Occipital lobe (tissue), 2 donors: ENCODE data around the gene QSOX2. TPM values are rescaled to one million over a fixed set of nuclear protein-coding genes. Genes with fewer than 3 reads are reported as not detected.

Experiments used
- DNase-seq: peaks from one replicate; lab custom pipeline; 2025; lab: John Stamatoyannopoulos, UW
- total RNA-seq: library from RNA; depleted of rRNA; stranded (reverse); fragments of >200 nt; gene quantifications from one replicate; pipeline ENCODE4 v1.2.3, GENCODE V29; 2014

Gene QSOX2
- total RNA-seq, 1 donor from 2014 or later = 8.1 TPM

DNA sequence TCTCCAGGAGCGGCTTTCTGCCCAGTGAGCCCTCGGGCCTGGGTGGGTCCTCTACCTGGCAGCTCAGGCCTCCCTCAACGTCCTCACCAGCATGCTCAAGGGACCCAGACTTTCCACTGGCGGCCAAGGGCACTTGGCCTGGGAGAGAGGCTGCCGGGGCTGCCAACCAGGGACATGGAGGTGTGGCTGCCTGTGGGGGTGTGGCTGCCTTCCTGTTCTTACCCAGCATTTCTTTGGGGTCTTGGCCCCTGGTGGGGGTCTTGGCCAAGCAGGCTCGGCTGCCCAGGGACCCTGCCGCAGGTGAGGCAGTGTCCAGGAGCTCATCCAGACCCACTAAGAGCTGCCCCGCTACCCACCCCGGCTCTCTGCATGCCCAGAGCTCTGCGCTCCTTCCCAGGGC is 7.2 kb upstream of the QSOX2 start:
- DNase-seq = no peak

DNA sequence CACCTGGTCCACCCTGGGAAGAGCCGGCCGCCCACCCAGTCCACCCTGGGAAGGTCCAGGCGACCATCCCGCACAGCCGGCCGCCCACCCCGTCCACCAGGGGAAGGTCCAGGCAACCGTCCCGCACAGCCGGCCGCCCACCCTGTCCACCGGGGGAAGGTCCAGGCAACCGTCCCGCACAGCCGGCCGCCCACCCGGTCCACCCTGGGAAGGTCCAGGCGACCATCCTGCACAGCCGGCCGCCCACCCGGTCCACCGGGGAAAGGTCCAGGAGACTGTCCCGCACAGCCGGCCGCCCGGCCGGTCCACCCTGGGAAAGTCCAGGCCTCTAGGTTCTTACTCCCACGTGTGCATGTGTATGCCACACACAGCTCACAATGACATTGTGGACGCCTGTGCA is 6.7 kb upstream of the QSOX2 start:
- no peak for DNase-seq

DNA sequence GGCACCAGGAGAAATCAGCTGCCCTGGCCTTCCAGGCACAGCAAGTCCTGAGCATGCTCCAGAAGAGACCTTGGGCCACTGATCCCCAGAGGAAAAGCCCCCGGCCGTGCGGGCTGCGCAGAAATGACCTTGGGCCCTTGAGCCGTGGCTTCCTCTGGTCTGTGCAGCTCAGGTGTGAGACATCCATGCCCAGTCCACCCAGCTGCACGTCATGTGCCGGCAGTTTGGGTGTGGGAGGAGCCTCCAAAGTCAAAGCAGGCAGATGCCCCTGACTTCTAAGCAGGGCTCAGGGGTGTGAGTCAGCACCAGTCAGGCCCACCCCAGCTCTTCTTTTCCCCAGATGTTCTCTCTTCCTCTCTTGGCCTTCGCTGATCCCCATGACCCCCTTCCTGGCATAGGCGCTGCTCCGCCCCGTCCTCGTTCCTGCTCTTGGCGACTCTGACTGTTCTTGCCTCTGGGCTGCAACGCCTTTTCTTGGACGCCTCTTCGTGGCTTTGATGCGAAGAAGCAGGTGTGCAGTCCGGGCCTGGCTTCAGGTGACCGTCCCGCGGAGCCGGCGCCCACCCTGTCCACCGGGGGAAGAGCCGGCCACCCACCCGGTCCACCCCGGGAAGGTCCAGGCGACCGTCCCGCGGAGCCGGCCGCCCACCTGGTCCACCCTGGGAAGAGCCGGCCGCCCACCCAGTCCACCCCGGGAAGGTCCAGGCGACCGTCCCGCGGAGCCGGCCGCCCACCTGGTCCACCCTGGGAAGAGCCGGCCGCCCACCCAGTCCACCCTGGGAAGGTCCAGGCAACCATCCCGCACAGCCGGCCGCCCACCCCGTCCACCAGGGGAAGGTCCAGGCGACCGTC is 5.9 kb upstream of the QSOX2 start:
- DNase-seq = no peak

DNA sequence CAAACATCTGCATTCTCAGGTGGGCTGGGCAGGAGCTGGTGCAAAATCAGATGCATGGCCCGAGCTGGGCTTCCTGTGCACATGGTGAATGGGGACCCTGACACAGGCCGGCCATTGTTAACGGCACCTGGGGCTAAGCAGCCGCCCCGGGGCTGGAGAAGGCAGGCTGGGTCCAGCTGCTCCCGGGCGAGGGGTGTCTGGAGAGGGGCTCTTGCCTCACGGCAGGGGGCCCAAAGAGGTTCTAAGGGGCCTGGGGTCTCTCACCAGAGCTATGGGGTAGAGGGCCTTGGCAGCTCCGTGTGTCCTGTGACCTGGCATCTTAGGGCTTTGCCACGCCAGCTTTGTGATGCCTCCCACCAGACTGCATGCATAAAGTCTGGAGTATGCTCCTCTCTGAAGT is 5.1 kb upstream of the QSOX2 start:
- no peak for DNase-seq

DNA sequence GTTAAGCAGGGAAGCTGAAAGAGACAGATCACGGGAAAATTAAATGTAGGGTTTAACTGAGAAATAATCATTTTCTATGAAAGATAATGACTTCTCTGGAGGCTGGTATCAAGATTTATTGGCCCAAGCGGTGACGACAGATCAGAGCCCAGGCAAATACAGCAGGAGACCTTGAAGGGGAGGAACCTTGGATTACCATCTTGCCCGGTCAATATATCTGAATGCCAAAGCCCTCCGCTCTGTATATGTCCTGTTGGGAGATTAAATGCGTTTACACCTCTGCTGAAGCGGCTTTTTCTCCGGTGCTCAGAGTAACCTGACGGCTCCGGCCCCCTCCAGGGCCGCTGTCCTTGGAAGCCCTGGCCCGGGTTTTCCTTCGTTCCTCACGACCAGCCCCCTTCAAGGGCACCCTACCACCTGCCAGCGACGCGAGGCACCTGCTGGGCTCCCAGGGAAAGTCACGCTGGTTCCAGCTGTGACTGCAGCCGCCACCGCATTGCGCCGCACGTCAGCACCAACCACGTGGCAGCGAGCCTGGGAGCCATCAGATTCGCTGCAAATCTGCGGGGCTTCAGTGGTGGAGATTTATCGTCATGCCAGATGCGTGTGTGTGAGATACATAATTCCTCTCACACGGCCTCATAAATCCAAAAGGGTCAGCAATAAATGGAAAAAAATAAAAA is 4.4 kb upstream of the QSOX2 start:
- DNase-seq = no peak

DNA sequence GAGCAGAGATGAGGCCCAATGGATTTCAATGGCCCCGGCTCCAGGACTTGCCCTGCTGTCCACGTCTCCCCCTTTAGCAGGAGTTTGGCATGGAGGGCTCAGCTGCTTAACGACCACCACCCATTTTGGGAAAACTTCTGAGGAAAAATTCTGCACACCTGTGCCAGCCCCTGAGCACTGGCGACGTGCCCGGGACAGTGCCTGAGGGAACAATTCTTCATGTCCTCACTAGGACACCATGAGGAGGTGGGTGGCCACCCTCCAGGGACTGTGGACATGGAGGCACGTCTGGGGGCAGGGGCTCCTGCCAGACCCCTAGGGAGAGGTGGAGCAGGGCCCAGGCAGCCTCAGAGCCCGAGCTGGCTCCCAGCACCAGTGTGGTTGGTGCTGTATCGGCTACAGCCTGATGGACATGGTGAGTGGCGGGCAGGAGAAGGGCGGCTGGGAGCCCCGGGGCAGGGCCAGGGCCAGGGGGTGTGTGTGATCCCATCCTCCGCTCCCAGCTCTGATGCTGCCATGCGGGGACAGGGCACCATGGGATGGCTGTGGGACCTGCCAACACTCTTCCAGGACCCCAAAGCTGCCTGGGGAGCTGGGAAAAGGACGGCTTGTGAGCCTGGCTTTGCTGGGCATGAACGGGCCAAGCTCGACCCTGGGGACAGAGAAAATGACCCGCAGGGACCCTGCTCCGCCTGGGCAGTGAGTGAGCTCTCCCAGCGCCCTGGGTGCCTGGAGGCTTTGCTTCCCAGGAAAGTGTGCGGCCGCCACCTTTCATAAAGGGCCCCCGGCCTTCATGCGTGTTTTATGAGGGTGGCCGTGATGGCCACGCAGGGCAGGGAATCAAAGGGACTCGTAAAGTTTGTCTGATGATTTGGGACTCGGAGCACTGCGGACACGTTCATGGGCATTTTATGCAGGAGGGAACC is 3.6 kb upstream of the QSOX2 start:
- no peak for DNase-seq

DNA sequence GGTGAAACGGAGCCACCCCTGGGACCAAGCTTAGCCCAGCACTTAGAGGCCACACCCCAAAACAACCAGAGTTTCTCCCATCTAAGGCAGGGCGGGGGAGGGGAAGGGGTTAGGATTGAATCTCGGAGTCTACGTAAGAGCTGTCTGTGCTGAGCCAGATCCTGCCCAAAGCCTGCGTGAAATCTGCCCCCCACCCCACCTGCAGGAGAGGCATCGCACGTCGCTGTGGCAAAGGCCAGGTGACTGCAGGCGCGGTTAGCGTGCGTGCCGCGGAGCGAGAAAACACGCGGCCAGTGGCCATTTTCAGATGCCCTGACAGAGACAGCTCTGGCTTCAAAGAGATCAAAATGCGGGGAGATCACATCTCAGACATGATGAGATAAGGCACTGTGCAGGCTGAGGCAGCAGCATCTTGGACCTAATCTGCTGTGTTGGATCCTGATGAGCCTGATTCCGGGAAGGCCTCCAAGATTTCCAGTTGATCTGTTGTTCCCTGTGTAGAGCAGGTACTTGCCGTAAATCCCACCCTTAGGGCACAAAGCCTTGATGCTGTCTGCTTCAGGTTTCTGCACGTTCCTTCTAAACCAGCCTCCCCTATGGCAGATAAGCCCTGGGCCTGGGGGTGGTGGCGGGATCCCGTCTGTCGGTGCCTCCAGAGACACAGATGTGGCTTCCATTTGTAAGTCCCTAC is 2.5 kb upstream of the QSOX2 start:
- DNase-seq = no peak

DNA sequence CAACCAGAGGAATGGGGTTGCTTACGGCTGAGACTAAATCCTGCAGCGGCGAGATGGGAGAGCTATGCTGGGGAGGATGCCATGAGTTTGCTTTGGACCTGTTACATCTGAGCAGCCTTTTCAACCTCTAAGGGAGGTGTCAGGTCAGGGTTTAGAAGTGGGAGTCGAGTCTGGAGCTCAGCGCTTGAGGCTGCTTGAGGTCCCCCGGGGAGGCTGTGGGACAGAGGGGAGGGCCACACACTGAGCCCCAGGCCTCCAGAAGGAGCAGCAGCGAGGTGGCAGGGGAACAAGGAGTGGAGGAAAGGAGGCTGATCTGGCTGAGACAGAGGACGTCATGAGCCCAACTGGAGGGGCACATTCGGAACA is 1.9 kb upstream of the QSOX2 start:
- no peak for DNase-seq

DNA sequence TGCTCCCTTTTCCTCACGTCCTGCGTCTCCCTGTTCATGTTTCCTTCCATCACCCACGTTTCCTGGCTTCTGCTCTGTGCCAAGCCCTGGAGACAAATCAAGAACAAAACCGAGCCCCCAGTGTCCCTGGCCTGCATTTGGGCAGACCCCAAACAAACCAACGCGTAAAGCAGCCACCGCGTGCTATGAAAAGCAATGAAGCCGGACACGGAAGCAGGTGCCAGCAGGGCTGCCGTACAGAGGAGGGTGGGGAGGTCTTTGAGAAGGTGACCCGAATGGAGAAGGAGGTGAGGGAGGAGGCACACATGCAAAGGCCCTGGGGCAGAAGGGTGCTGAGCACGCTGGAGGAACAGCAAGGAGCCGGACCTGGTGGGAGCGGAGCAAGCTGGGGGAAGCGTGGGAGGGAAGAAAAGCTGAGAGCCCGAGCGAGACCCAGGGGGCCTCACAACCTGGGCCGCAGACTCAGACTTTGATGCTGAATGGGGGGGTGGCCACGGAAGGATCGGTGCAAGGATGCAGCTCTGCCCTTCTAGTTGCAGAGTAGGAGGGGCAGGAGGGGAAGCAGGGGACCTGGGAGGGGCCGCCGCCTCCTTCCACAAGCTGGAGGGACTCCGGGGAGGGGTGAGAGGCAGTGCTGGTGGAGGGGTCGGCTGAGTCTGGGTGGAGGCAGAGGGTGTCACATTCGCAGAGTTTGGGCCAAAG is 1.4 kb upstream of the QSOX2 start:
- DNase-seq = no peak

DNA sequence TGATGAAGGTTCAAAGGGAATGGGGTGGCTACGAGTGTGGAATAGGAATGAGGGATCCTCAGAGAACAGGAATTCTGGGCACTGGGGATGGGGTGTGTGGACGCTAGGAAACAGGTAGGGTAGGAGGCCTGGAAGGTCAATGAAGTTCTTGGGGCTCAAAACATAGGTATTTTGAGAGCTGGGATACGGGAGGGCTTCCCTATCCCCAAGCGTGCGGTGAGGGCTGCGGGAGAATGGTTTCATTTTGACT is 718 bp downstream of the QSOX2 start:
- no peak for DNase-seq

DNA sequence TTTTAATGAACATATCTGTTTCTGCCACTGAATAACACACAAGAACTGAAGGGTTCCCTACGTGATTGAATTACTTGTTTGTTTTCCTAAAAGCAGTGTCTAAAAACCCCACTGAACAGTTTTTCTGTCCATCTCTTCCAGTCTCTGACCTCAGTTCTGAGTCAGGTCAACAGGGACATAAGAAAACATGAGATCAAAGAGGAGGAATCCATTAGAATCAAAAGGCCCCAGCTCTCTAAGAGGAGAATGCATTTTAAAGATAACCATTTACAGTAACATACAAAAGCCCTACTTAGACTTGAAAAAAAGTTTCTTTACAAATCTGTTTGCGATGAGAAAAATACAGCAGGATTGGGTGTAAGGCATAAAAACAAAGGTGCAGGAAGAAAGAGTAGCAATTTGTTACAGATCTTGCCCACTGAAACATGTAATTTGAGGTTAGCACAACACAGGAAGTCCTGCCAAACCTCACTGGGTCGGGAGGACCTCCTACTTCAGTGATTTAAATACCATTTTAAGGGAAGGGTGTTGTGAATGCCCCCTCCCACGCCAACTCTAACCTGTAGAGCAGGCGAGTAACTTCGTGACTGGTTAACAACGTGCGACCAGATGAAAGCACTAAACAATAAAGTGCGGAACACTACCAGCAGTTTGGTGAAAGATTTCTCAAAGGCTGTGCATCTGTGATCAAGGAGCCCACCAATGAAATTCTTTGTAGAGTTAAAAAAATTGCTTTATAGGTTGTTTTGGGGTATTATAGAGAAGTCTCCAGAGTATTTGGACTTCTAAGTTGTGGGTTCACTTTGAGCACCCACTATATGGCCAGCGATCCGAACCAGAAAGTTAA is 1.3 kb downstream of the QSOX2 start:
- DNase-seq = no peak

DNA sequence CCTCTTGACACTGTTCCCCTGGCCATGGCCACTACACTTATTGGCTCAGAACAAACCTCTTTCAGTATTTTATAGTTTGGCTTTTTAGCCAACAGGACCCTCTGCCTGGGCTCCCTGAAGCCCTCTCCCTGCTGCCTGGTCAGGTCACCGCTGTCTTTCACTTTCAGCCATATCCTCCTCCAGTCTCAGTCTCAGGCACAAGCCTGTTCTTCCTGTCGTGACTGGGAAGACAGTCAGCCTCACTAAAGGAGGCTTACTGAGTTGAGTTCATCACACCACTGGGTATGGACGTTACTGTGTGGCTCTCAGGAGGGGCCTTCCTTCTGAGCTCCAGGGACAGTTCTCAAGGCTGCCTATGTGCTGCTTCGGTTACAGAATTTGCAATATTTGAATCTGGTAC is 2.0 kb downstream of the QSOX2 start:
- no peak for DNase-seq

DNA sequence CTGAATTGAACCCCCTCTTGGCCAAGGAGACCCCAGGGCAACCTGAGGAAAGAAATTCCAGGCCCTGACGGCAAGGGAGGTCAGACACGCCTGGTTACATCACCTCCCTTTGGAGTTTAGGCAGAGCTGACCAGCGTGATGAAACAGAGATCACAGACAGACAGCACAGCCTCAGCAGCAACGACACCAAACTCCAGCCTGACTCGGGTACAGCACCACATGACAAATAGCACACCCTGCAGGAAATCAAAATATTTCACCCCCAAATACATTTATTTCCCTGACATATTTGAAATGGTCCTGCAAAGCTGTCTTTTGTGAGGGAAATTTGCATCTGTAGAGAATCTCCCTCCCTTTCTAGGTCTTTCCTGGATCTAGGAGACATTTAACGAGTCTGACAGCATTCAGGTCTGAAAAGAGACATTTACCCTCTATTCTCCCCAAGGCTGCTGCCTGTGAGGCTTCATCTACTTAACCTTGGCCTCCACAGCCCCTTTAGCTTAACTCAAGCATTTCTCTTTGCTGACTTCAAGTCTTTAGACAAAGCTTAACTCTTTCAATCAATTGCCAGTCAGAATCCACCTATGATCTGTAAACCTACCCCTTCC is 2.6 kb downstream of the QSOX2 start:
- DNase-seq = no peak

DNA sequence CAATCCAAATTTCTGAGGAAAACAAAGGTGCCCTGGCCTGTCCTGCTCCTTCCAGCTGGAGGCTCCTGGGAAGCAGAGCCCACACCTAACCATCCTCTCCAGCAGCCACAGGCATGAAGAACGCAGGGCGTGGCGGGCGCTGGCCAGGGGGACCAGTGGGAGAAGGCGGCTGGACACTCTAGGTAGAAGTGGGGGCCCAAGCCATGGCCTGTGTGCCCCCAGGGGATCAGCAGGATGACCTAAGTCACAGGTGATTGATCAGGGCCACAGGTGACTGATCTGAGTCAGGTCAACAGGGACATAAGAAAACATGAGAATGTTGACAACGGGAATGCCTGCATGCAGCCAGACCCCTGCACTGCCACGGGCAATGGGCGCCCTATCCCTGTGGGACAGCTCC is 3.4 kb downstream of the QSOX2 start:
- no peak for DNase-seq

DNA sequence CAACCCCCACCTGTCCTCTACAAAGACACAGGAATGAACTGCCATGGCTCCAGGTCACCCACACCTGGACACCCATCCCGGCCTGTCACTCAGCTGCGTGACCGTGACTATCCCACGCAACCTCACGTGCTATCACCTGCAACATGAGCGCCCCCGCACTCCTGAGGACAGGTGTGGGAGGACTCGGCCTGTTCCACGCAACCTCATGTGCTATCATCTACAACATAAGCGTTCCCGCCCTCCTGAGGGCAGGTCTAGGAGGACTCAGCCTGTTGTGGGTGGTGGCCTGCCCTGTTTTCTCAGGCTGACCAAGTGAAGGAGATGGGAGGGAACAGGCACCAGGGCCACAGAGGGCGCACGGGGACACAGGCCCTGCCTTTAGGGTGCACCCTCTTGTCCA is 4.1 kb downstream of the QSOX2 start:
- DNase-seq = no peak

DNA sequence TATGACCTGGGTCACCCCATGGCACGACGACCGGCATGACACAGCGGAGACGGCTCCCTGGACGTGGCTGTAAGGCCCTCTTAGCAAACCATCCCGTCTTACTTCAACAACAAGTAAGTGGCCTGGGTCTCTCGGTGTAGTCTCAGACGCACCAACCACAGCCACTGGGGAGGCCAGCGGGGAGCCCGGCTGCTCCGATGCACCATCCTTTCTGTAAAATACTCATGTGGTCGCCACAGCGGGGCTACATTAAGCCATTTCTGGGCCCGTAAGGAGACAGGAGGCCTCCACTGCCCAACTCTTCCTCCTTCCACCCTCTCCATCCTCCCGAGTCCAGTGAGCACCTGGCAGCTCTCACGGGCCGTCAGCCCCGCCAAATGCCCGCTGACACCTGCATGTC is 4.7 kb downstream of the QSOX2 start:
- no peak for DNase-seq

DNA sequence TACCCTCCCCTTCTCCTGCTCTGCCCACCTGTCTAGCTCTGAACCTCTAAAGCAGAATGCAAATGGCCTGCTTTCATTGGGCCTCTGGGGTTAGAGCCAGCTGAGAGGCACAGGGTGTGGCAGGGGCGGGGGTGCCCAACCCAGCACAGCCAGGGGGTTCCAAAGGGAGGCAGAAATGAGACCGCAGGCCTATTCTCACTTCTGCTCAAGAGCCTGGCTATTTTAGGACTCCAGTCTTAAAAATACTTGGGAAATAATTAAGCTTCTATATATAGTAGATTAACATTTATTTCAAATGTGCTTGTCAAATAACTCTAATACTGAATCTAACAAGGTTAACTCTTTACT is 5.7 kb downstream of the QSOX2 start:
- no peak for DNase-seq

DNA sequence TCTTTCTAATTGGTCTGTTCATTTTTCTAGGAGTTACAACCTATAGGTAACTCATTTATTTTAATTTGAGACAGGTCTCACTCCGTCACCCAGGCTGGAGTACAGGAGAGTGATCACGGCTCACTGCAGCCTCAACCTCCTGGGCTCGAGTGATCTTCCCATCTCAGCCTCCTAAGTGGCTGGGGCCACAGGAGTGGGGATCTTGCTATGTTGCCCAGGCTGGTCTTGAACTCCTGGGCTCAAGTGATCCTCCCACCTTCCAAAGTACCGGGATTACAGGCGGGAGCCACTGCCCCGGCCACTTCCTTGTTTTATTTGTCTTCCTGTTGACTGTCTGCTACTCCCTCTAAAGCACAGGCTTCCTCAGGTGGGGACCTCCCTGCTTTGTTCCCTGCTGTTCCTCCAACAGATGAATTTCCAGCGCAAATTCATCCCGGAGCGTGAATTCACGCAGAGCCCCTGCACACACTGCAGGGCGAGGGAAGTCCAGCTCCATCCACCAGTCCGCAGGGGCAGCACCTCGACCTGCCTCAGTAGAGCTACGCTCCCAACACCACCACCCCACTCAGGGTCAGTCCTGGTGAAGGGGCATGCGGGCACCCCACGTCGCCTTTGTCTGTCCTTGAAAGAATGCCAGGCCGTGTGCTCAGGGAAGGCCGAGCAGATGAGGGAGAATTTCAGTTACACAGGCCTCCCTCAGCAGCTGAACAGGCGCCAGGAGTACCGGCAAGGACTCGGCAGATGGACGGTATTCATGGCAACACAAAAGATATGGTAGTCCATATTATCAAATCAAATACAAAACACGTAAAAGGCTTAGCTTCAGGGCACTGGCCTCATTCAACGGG is 6.3 kb downstream of the QSOX2 start:
- DNase-seq = no peak

DNA sequence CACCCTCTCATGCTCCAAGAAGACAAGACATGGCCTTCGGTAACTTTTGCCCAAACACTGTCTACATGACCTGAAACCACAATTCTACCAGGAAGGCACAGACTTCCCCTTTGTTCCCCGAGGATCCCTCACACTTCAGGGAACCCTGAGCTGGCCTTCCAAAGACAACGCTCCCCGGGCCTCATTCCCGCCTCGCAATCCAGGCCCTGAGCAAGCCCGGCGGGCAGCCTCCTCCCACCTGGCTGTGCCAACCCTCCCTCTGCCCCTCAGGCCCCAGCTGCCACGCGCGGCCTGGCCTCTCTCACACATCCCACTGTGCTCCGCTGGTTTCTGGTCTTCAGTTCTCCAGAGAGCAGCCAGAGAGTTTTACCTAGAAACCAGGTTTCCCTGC is 7.3 kb downstream of the QSOX2 start:
- DNase-seq = no peak
